Hippocampal formation (tissue), 2 donors: Measurements from ENCODE around the gene SPECC1.
A peak's percentile ranks its signal among the peaks of the same experiment; 100 is the strongest.
"Not testable (repeated sequence)": the region's sequence is repeated elsewhere in the genome, so short reads cannot be mapped to it uniquely, and the experiment has no call there.

ENCODE experiments used
- DNase-seq, 2 donors: peaks; one replicate each; lab custom pipeline; 2025; lab: John Stamatoyannopoulos, UW

SPECC1 gene

DNA sequence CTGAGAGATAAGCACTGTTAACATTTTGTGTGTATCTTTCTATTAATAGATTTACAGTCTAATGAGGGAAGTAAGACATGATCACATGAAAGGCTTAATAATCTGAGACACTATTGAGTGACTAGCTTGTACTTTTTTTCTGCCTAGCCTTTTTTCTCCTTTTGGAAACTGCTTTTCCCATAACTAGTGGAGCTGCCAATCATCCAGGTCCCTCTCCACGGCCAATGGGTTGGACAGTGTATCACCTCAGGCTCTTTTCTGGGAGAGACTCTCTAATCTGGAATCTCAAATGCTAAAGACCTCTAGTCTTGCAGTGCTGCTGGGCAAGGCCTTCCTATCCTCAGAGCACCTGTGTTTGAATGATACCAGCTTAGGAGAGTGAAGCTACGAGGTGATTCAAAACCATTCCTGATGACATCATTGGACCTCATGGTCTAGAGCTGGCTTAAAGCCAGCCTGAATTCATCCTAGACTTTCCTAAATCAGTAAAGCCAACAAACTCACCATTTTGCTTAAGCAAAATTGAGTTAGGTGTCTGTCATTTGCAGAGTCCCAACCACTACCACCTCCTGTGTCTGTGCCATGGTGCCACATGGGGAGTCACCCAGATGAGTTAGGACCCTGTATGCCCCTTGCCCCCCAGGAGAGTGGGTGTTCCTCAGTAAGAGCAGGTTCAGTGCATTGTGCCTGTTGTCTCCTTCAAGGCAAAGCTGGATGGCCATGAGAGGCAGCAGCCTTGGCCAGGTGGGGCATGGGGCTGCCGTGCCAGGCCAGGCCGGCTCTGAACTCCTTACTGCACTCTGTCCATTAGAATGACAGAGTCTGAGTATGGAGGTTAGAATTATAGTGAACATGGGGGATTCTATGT lies 62.9 kb downstream of the SPECC1 start:
- DNase-seq: no peak

DNA sequence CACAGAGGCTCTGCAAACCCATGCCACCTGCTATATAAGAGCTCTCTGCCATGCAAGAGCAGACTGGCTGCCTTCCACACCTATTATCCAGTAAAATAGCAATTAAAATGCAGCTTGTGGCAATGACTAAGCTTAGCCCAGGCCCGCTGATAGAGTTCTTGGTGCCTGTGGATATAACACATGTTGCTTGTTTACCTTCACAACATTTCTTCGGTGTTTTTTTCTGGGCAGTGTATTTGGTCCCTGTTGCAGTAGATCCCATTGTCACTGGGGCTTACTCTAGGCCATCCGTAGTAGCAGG lies 63.5 kb downstream of the SPECC1 start:
- peak in 1 of 2 donors; percentile 28 for DNase-seq

DNA sequence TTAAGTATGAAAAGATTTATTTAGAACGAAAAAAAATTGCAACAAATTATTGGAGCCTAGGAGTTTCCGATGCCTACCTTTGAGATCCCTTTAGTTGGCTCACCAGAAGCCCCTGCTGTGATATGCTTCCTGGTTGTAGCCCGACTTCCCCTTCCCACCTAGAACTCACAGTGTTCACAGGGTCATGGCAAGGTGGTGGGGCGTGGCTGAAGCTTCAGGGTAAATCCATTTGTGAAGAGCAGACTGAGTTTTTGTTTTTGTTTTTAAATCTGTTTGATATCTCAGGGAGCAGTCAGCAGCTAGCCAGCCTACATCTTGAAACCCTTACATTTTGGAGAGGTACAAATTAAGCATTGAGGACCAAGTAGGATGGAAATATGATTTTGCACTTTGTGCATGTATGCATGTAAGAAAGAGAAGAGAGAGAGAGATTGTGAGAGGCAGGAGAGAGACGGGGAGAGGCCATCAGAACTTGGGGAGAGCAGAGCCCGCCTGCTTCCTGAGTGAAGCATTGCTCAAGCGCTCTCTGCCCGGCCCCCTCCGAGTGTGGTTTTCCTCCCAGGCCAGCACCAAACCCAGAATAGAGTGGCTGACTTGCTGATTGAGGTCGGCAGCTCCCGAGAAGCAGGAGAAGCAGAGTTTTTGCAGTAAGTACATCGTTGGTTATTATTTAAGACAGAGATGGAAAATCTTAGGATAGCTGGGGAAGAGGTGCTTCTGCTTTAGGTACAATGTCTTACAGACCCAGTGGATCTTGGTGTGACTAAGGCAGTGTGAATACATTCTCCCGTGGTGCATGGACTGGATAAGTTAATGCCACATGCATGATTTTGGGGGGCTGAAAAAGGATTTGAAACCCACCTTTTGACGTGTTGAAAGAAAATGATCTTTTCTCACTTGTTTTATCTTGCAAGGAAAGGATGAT lies 64.2 kb downstream of the SPECC1 start:
- DNase-seq: peak; percentile 44 to 49

DNA sequence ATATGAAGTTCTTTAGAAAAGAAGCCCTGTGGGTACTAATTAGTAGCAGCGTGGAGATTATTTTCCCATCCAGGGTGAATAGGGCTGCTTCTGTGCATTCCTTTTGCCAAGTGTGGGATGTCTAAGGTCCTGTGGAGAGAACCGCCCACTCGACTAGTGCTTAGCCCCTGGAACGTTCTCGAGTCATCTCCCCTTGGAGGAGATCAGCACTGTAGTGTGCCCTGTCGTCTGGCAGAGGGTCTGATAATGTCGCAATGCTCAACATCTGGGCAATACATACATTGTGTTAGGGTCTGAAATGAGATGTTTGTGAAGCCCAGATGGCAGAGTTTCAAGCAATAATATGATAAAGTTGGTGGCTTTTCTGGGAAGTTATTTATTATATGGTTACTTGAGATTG lies 64.8 kb downstream of the SPECC1 start:
- no peak for DNase-seq

DNA sequence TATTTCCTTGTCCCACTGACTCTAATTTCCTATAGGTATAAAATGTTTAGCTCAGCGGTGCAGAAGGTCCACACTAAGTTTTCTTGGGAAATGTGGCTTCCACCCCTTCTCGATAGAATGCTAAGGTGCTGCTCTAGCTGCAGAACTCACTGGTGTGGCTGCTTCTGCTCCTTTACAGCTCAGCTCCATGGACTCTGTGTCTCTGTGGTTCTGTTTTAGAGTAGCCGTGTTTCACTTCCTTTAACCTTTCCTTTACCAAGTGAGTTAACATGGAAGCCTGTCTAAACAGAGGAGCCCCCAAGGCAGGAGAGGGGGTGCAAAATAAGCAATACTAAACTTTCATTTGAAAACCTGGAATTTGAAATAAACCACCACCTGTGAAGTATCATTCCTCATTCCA lies 65.3 kb downstream of the SPECC1 start:
- DNase-seq: peak in 1 of 2 donors; percentile 34

DNA sequence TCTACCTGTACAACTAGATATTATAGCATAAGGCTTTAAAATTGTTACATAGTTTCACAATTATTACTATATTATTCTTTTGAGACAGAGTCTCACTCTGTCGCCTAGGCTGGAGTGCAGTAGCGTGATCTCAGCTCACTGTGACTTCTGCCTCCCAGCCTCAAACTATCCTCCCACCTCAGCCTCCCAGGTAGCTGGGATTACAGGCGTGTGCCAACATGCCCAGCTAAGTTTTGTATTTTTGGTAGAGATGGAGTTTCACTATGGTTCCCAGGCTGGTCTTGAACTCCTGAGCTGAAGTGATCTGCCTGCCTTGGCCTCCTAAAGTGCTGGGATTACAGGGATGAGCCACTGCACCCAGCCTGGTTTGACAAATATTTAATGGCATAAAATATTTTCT lies 67.0 kb downstream of the SPECC1 start:
- not testable (repeated sequence) for DNase-seq

DNA sequence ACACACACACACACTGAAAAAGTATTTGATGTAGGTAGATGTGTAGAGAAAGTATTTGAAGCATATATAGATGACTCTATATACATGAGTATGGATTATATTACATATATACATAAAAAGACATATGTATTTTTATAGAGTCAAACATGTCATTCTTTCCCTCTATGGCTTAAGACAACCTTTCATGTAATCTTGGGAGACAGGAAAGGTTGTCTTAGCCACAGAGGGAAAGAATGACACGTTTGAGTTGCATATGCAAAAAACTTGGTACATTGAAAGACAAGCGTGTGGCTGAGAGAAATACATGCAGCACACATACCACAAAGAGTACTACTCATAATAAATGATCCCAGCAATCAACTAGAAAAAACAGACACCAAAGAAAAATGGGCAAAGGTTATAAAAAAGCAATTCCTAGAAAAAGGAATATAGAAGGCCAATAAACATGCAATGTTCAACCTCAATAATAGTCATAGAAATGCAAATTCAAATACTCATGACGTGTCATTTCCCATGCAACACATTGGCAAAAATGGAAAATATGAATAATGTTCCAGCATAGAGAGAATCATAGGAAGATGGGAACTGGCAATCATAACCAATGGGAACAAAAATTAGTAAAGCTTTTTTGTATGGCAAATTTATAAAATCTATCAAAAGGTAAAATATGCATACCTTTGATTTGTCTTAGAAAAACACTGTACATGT lies 69.0 kb downstream of the SPECC1 start:
- no peak for DNase-seq

DNA sequence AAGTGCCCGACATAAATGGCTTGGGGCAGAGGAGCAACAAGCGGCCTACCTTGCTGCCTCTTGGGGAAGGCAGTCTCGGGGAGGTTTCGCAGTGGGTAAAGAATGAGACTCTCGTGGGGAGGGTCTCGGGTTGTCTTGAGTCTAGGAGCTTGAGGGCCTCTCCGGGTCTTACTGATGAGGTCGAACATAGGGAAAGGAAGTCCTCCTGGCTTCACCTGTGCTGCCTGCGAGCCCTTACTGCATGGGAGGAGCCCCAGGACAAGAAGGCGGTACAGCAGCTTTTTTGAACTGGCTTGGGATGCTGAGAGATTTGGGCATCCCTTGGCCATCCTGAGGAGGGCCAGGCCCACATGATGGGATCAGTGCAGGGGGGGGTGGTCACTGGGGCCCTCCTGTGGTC lies 71.4 kb downstream of the SPECC1 start:
- no peak for DNase-seq

DNA sequence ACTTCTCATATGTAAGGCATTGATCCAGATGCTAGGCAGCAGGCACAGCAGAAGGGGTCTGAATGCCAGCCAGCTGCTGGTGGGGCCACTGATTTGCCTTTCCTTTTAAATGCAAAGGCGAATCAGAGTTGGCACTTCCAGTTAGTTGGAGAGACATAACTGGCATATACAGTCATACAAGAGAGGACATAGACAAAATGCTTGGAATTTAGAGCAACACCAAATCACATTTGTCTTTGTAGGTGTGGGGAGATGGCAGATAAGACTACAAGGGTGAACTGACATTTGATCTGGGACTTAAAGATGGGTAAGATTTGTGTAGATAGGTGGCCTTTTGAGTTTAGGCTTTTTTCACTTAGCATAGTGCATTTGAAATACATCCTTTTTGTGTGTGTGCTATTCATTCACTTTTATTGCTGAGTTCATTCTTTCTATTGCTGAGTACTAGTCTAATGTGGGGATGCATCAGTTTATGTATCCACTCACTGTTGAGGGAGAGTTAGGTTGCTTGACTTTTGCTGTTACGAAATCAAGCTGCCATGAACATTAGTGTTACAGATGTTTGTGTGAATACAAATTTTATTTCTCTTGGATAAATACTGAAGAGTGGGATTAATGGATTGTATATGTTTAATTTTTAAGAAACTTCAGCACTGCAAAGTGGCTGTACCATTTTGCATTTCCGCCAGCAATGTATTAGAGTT lies 74.1 kb downstream of the SPECC1 start:
- no peak for DNase-seq

DNA sequence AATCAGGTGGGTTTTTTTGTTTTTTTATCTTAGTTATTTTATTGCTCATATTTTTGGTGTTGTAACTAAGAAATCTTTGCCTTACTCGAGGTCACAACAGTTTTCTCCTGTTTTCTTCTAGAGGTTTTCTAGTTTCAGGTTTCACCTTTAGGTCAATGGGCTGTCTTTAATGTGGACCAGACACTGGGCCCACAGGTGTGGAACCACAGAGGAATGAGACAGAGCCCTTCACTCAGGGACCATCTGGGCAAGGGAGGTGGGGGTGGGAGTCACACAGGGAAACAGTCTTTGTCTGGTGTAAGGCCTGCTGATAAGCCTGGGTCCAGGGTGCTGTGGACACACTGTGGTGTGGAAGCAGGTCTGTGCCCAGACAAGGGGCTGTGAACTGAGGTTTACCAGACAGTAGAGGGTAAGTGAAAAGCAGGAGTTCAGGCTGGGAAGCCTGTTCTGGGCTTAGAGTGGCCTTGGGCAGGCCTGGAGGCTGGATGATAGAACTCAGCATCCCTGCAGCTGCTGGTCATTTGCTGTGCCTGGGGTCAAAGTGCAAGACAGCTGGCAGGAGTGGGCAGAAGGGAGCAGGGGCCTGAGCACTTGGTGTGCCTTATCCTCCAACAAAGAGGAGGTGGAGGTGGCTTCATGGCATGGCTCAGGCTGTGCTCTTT lies 75.6 kb downstream of the SPECC1 start:
- no peak for DNase-seq

DNA sequence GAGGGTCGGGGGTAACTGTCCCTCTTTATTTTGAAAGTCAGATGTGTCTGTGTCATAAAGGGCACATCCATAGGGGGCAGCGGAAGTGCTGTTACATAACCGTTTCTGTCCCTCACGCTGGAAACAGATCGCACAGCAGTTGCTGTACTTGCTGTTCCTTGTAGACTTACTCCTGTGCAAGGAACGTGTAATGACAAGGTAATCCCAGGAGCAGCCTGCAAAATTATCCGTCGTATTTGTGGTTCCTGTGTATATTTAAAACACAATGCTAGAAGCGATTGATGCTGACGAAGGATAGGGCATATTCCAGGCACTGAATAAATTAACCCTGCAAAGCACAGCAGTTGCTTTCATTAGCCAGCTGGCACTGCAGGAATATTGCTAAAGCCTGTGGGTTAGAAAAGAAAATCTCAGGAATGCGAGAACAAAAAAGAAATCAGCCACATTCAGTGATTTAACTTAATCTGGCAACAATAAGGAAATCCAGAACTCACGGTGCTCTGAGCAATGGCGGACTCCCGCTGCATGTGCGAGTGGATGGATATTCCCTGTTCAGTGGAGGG lies 76.2 kb downstream of the SPECC1 start:
- DNase-seq: peak in 1 of 2 donors; percentile 29

DNA sequence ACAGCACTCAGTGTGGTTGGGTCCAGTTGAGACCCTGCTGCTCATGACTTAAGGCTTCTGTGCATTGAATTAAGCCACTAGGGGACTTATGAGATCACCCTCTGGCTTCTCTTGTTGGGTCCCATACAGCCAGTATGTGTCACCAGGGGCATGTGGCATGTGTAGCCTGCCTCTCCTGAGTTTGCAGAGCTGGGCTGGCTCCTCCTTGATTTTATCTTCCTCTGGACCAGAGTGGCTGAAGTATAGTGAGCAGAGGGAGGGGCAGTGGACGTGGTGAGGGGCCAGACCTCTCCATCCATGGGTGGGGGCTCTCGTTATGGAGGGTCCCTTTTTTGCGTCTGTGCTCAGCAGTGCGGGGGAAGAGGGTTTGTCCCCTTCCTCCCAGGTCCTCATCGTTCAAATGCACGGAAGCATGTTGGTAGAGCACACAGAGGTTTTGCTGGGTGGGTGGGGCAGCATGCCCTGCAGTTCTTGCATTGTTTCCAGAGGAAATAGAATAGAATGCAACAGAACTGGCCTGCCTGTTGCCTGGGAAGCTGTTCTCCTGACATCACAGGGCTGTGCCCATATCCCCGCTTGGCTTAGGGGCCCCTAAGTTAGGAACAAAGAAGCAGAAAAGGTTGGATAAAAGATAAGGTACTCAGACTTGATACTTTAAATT lies 77.4 kb downstream of the SPECC1 start:
- DNase-seq: no peak

DNA sequence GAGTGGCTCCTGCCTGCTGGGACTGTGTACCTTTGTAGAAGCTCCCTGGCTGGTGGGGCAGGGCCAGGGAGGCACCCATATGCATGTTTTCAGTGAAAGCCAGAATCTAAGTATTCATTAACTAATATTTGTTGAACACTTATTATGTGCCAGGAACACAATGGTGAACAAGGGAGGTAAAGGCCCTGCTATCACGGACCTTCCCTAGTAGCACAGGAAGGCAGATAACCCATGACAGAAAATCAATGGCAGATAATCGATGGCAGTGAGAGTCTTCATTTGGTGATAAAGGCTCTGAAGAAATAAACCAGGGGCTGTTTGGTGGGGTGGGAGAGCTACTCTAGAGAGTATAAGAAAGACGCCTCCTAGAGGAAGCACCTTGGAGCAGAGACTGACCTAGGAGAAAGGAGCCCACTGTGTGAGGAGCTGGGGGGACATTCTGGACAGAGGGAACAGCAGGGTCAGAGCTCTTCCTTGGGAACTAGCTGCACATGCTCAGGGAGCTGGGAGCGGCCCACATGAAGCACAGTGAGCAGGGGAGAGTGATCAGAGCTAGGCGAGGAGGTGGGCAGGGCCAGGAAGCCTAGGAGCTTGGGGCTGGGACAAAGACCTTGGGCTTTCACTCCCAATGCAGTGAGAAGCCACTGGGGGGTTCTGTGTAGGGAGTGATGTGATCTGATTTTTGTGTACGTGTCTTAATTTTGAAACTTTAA lies 78.5 kb downstream of the SPECC1 start:
- no peak for DNase-seq

DNA sequence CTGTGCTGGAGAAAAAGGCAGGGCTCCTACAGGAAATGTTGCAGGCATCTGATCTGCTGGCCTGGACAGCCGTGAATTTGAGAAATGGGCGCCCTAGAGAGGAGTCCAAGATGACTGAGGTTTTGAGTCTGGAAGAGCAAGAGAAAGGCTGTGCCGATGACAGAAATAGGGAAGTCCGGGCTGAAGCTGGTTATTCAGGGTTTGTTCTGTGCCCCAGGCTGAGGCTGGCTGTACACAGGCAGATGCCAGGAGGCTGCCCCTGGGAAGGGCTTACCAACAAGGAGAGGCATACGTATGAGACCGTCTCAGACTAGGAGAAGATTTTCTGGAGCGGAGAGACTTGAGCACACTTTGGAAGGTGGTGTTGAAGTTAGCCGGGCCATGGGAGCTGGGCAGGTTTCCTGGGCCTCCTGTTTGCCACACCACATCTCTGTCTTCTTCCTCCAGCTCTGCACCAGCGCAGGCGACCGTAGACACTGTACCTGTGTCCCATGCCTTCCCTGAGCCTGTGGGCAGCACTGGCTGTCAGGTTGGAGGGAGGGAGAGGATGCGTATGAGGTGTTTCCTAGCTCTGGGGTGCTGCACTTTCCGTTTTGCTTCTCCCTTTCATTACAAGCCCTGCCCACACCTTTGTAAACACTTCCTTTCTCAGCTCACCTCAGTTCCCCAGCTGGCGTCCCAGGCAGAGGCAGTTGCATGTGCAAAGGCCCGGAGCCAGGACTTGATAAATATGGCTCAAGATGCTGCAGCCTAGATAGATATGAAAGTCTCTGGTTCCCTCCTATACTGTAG lies 80.8 kb downstream of the SPECC1 start:
- DNase-seq: no peak

DNA sequence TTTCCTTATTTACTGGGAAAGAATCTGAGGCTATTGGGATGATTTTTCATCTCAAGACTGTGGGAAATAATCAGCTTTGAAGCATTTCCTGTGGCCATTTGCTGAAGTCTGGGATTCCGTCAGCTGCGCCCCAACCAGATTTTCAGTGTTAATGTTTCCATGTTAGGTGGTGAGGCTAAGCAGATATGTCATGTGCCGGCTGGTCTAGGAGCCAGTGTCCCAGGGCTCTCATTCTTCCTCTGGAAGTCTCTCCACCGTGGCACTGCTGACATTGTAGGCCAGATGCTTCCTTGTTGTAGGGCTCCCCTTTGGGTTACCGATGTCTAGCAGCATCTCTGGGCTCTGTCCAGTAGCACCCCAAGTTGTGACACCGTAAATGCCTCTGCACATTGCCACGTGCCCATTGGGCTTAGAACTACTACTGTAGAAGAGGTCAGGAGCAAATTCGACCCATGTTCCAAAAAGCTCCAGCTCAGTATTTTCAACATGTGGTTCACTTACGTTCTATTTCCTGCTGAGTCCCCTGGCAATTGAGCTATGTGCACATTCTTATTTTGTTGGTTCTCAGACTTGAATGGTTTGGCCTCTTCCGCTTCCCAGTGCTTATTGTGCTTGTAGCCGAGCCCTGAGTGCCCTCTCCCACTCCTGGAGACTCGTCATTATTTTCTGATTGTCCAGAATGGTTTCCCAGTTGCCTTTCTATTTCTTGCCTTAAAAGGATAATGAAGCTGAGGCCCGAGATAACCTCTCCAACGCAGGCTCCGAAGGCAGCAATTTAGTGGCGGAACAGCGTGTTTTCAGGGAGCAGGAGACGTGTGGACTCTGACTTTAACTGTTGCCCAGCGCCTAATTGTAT lies 82.2 kb downstream of the SPECC1 start:
- DNase-seq: no peak

DNA sequence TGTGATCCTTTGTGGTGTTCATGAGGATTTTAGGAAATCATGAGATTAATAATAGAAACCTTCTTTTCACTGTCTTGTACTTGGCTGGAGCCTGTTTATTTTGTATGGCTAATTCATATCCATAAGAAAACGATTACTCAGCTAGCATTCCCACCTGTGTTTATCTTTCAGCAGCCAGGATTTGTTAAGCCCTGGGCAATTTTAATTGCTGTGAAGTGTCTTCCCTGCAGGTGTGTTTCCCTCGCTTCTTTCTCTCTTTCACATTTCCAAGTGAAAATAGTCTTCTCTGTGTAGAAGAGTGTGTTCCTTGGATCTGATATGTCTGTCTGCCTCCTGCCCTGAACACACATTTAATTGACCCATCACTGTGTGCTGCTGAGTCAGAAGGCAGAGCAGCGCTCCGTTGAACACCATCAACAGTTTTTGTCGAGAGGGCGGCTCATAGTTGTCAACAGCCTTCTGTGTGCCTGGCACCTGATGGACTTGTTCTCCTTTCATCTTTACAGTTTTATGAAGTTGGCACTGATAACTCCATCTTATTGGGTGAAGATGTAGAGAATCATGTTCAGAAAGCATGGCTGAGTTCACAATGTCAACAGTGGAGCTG lies 83.2 kb downstream of the SPECC1 start:
- no peak for DNase-seq

DNA sequence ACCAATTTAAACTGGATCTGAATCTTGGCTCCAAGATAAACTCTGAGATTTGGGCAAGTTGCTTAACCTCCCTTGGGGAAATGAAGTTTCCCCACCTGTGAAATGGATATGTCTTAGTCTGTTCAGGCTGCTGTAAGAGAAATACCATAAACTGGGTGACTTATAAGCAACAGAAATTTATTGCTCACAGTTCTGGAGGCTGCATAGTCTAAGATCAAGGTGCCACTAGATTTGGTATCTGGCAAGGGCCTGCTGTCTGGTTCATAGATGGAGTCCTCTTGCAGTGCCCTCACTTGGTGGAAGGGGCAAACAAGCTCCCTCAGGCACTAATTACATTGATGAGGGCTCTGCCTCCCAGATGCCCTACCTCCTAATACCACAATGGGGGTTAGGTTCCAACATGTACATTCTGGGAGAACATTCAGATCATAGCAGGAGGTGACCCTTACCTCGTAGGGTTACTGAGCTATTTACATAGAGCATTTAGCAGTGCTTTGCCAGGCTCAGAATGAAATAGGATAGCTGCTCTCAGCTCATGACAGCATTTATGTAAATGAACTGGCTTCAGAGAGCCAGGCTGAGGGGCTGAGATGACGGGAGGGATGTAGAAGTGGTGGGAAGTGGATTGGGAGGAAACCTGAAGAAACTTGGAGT lies 83.9 kb downstream of the SPECC1 start:
- no peak for DNase-seq
